HEK293 (cell line): ENCODE data around the gene KLRC3.

ENCODE experiments used
- CTCF ChIA-PET: fragments of 350-600 bp; formaldehyde crosslinking; extraction: SDS; loops from one replicate; lab custom pipeline; 2021; ENCODE audit warnings: antibody characterized with exemption; lab: Yijun Ruan, JAX
- POLR2A ChIA-PET: fragments of 300-600 bp; formaldehyde crosslinking; extraction: SDS; loops from one replicate; lab custom pipeline; 2020; ENCODE audit warnings: antibody characterized with exemption, inconsistent platforms; lab: Yijun Ruan, JAX
- H3K27ac ChIP-seq: fragments of 200-500 bp; sonication (Bioruptor generic); 2 replicates; pipeline ENCODE4 v1.5.1; 2014; ENCODE audit warnings: low read depth, low read length, control low read depth, inconsistent platforms; ENCODE audit errors: extremely low read depth
- H3K36me3 ChIP-seq, 2 experiments: fragments of 200-500 bp in 1 of 2; sonication (Bioruptor generic) in 1 of 2; 1 replicate in 1 of 2; 2 replicates in 1 of 2; pipeline ENCODE4 v1.5.1; 2014 to 2017; ENCODE audit warnings: inconsistent platforms in 2 of 2, low read length in 2 of 2; ENCODE audit not compliant: control insufficient read depth in 2 of 2, insufficient read depth in 1 of 2
- H3K4me1 ChIP-seq: fragments of 200-500 bp; sonication (Bioruptor generic); 2 replicates; pipeline ENCODE4 v1.5.1; 2014; ENCODE audit warnings: mild to moderate bottlenecking, low read length, inconsistent platforms; ENCODE audit not compliant: control insufficient read depth, insufficient read depth
- H3K4me3 ChIP-seq: 2 replicates; pipeline ENCODE4 v1.5.1; 2011; ENCODE audit warnings: low read depth, mild to moderate bottlenecking, control low read depth, low read length, moderate library complexity
- H3K9me3 ChIP-seq: fragments of 200-500 bp; sonication (Bioruptor generic); 2 replicates; pipeline ENCODE4 v1.5.1; 2014; ENCODE audit warnings: low read depth, low read length, inconsistent platforms; ENCODE audit not compliant: control insufficient read depth, insufficient read depth
- FEZF1 ChIP-seq: fragments of 450-650 bp; formaldehyde crosslinking; IDR thresholded peaks from 2 replicates; pipeline ENCODE4 v1.5.1; 2016; ENCODE audit warnings: missing biosample characterization, missing genetic modification characterization
- GLIS1 ChIP-seq: fragments of 450-650 bp; formaldehyde crosslinking; IDR thresholded peaks from 2 replicates; pipeline ENCODE4 v1.5.1; 2016; ENCODE audit warnings: missing biosample characterization, missing genetic modification characterization
- HIC1 ChIP-seq: fragments of 450-650 bp; formaldehyde crosslinking; IDR thresholded peaks from 2 replicates; pipeline ENCODE4 v1.5.1; 2016; ENCODE audit warnings: missing biosample characterization, missing genetic modification characterization
- IKZF3 ChIP-seq: fragments of 450-650 bp; IDR thresholded peaks from 2 replicates; pipeline ENCODE4 v1.5.0; 2018; ENCODE audit warnings: missing biosample characterization, mild to moderate bottlenecking, missing genetic modification characterization, moderate library complexity
- OSR2 ChIP-seq: fragments of 450-650 bp; formaldehyde crosslinking; IDR thresholded peaks from 2 replicates; pipeline ENCODE4 v1.5.1; 2016; ENCODE audit warnings: missing biosample characterization, missing genetic modification characterization
- PRDM6 ChIP-seq: fragments of 450-650 bp; formaldehyde crosslinking; IDR thresholded peaks from 2 replicates; pipeline ENCODE4 v1.5.1; 2017; ENCODE audit warnings: missing biosample characterization, missing genetic modification characterization
- REST ChIP-seq: fragments of 450-650 bp; formaldehyde crosslinking; IDR thresholded peaks from 2 replicates; pipeline ENCODE4 v1.5.1; 2016; ENCODE audit warnings: missing biosample characterization, missing genetic modification characterization
- SP7 ChIP-seq: fragments of 450-650 bp; formaldehyde crosslinking; IDR thresholded peaks from 2 replicates; pipeline ENCODE4 v1.5.1; 2016; ENCODE audit warnings: missing biosample characterization, missing genetic modification characterization
- ZBTB11 ChIP-seq: fragments of 450-650 bp; formaldehyde crosslinking; conservative IDR thresholded peaks from 2 replicates; pipeline ENCODE4 v1.5.1; 2016; ENCODE audit warnings: low read depth, missing biosample characterization, missing genetic modification characterization
- ZBTB17 ChIP-seq: fragments of 450-650 bp; formaldehyde crosslinking; IDR thresholded peaks from 2 replicates; pipeline ENCODE4 v1.5.1; 2016; ENCODE audit warnings: missing biosample characterization, missing genetic modification characterization
- ZBTB20 ChIP-seq: fragments of 450-650 bp; formaldehyde crosslinking; IDR thresholded peaks from 2 replicates; pipeline ENCODE4 v1.5.1; 2016; ENCODE audit warnings: missing biosample characterization, missing genetic modification characterization
- ZBTB6 ChIP-seq: fragments of 450-650 bp; formaldehyde crosslinking; IDR thresholded peaks from 2 replicates; pipeline ENCODE4 v1.5.1; 2017; ENCODE audit warnings: missing biosample characterization, missing genetic modification characterization
- ZIC2 ChIP-seq: fragments of 450-650 bp; formaldehyde crosslinking; IDR thresholded peaks from 2 replicates; pipeline ENCODE4 v1.5.1; 2016; ENCODE audit warnings: missing biosample characterization, missing genetic modification characterization
- ZNF10 ChIP-seq: fragments of 450-650 bp; formaldehyde crosslinking; IDR thresholded peaks from 2 replicates; pipeline ENCODE4 v1.5.1; 2017; ENCODE audit warnings: missing biosample characterization, missing genetic modification characterization
- ZNF335 ChIP-seq: fragments of 450-650 bp; formaldehyde crosslinking; conservative IDR thresholded peaks from 2 replicates; pipeline ENCODE4 v1.5.1; 2016; ENCODE audit warnings: missing biosample characterization, missing genetic modification characterization
- ZNF362 ChIP-seq: fragments of 450-650 bp; formaldehyde crosslinking; IDR thresholded peaks from 2 replicates; pipeline ENCODE4 v1.5.1; 2016; ENCODE audit warnings: missing biosample characterization, missing genetic modification characterization
- ZNF473 ChIP-seq: fragments of 450-650 bp; formaldehyde crosslinking; IDR thresholded peaks from 2 replicates; pipeline ENCODE4 v1.5.1; 2017; ENCODE audit warnings: missing biosample characterization, missing genetic modification characterization
- ZNF580 ChIP-seq: fragments of 450-650 bp; formaldehyde crosslinking; IDR thresholded peaks from 2 replicates; pipeline ENCODE4 v1.5.1; 2016; ENCODE audit warnings: missing biosample characterization, missing genetic modification characterization
- ZNF600 ChIP-seq: fragments of 450-650 bp; formaldehyde crosslinking; IDR thresholded peaks from 2 replicates; pipeline ENCODE4 v1.5.1; 2016; ENCODE audit warnings: missing biosample characterization, missing genetic modification characterization
- ZNF664 ChIP-seq: fragments of 450-650 bp; formaldehyde crosslinking; IDR thresholded peaks from 2 replicates; pipeline ENCODE4 v1.5.1; 2016; ENCODE audit warnings: missing biosample characterization, missing genetic modification characterization
- ZNF843 ChIP-seq: fragments of 450-650 bp; formaldehyde crosslinking; IDR thresholded peaks from 2 replicates; pipeline ENCODE4 v1.5.1; 2016; ENCODE audit warnings: missing biosample characterization, missing genetic modification characterization

Gene KLRC3

GRCh38 chr12:10395390-10395998 is 24.9 kb downstream of the KLRC3 start:
- Histone ChIP-seq H3K4me3 (no peak overlapping the region), H3K36me3 (no peaks in the 10 kb centered on the region), H3K9me3 (no peaks in the 10 kb centered on the region), H3K4me1 (peaks cover 19% of the 10 kb centered on the region), H3K27ac (peak overlapping the region; percentile 53)
- ChIA-PET POLR2A (interaction anchor here (1.3 kb wide), 1 partner anchor 11 kb away, joined by 3 read pairs; no protein-coding TSS in a partner anchor), CTCF (interaction anchor here (0.8 kb wide), 1 partner anchor 16 kb away, joined by 3 read pairs; no protein-coding TSS in a partner anchor)
- TF ChIP-seq PRDM6 (tag by site-specific recombination) (peak; percentile 95), ZNF580 (tag by site-specific recombination) (peak; percentile 64), ZBTB17 (tag by site-specific recombination) (0 out of 2 replicates have a peak, but pooled peaks have one; percentile 41), ZBTB11 (tag by site-specific recombination) (peak; percentile 39; the same call in 1 of the 2 replicates), SP7 (tag by site-specific recombination) (0 out of 2 replicates have a peak, but pooled peaks have one; percentile 31), ZBTB6 (tag by site-specific recombination) (0 out of 2 replicates have a peak, but pooled peaks have one; percentile 42), OSR2 (tag by site-specific recombination) (peak; percentile 65), GLIS1 (tag by site-specific recombination) (peak; percentile 33; the same call in 1 of the 2 replicates), IKZF3 (tag by site-specific recombination) (peak; percentile 69; the same call in 1 of the 2 replicates), REST (peak; percentile 29; the same call in 1 of the 2 replicates), ZIC2 (tag by site-specific recombination) (peak; percentile 46; the same call in 1 of the 2 replicates), FEZF1 (tag by site-specific recombination) (peak; percentile 93), ZNF335 (tag by site-specific recombination) (peak; percentile 34; the same call in 1 of the 2 replicates), ZBTB20 (tag by site-specific recombination) (peak; percentile 16; the same call in 1 of the 2 replicates), ZNF600 (tag by site-specific recombination) (peak; percentile 80), ZNF362 (no peak), ZNF664 (no peak), HIC1 (no peak), ZNF10 (0 out of 2 replicates have a peak, but pooled peaks have one; percentile 9), ZNF843 (tag by site-specific recombination) (0 out of 2 replicates have a peak, but pooled peaks have one; percentile 20), ZNF473 (tag by site-specific recombination) (no peak)
